ENCODE measurements around the gene OMP. TPM values are rescaled to one million over a fixed set of nuclear protein-coding genes. Genes with fewer than 3 reads are reported as not detected.

OMP gene
- total RNA-seq, 1 donor from 2014 or later = not detected

DNA sequence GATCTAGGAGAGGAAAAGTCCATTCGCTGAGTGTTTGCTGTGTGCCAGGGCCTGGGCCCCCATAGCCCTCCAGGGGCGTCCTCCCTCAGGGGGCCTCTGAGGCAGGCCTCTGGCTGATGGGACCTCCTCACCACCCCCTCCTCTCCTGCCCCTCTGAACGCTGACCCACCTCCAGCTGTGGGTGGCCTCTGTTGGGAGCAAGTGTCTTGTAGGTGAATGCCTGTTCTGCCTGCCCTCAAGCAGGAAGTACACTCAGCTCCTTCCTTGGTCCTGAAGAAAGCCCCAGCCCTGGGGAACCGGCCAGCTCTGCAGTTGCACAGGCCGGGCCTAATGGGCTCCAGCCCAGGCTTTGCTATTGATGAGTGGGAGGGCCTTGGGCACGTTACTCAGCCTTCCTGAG, 28.9 kb downstream of the OMP start:
- peaks cover 5% of the 10 kb centered on the region for H3K27me3 Mint-ChIP-seq (ENCODE audit: unreplicated experiment)
- H3K9me3 Mint-ChIP-seq (ENCODE audit: unreplicated experiment) = peaks cover 4% of the 10 kb centered on the region
- TF ChIP-seq, protein P1, sequence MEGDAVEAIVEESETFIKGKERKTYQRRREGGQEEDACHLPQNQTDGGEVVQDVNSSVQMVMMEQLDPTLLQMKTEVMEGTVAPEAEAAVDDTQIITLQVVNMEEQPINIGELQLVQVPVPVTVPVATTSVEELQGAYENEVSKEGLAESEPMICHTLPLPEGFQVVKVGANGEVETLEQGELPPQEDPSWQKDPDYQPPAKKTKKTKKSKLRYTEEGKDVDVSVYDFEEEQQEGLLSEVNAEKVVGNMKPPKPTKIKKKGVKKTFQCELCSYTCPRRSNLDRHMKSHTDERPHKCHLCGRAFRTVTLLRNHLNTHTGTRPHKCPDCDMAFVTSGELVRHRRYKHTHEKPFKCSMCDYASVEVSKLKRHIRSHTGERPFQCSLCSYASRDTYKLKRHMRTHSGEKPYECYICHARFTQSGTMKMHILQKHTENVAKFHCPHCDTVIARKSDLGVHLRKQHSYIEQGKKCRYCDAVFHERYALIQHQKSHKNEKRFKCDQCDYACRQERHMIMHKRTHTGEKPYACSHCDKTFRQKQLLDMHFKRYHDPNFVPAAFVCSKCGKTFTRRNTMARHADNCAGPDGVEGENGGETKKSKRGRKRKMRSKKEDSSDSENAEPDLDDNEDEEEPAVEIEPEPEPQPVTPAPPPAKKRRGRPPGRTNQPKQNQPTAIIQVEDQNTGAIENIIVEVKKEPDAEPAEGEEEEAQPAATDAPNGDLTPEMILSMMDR (IDR thresholded peaks at IDR 0.05; ENCODE audit: partially characterized antibody, unreplicated experiment) = no peak
- no peak overlapping the region for H3K4me3 Mint-ChIP-seq (ENCODE audit: unreplicated experiment)
- peaks cover 17% of the 10 kb centered on the region for H3K4me1 Mint-ChIP-seq (ENCODE audit: low read depth, unreplicated experiment)
- H3K27ac Mint-ChIP-seq (ENCODE audit: unreplicated experiment) = no peak overlapping the region
- DNase-seq = no peak
- H3K36me3 Mint-ChIP-seq (ENCODE audit: unreplicated experiment) = no peaks in the 10 kb centered on the region

DNA sequence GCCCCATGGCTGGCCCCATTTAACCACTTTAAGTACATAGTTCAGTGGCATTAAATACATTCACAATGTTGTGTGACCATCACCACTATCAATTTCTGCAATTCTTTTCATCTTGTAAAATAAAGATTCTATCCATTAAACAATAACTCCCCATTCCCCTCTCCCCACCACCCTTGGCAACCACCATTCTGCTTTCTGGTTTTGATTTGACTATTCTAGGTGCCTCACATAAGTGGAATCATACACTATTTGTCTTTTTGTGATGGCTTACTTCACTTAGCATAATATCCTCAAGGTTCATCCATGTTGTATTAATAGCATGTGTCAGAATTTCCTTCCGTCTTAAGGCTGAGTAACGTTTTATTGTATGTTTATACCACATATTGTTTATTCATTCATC, 32.4 kb downstream of the OMP start:
- TF ChIP-seq, protein P1 (IDR thresholded peaks at IDR 0.05; ENCODE audit: partially characterized antibody, unreplicated experiment) = no peak

DNA sequence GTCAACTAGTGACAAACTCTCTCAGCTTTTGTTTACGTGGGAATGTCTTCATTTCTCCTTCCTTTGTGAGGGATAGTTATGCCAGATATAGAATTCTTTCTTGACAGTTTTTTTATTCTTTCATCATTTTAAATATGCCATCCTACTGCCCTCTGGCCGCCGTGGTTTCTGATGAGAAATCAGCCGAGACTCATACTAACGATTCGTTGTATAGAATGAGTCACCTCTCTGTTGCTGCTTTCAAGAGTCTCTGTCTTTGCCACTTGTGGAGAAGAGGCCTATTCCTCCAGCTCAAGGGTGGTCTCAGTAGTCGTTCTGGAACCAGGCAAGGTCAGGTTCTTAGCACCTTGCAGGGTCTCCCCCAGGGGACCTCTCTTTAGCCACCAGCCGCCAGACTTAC, 33.4 kb downstream of the OMP start:
- Mint-ChIP-seq H3K4me1 (ENCODE audit: low read depth, unreplicated experiment) (peaks cover 18% of the 10 kb centered on the region), H3K4me3 (ENCODE audit: unreplicated experiment) (no peak overlapping the region), H3K27me3 (ENCODE audit: unreplicated experiment) (peaks cover 2% of the 10 kb centered on the region), H3K36me3 (ENCODE audit: unreplicated experiment) (no peaks in the 10 kb centered on the region), H3K9me3 (ENCODE audit: unreplicated experiment) (no peaks in the 10 kb centered on the region), H3K27ac (ENCODE audit: unreplicated experiment) (no peak overlapping the region)
- TF ChIP-seq, protein P1 (IDR thresholded peaks at IDR 0.05; ENCODE audit: partially characterized antibody, unreplicated experiment) = no peak
- no peak for DNase-seq

More for the DNA sequence above, 32.4 kb downstream of the OMP start:
- H3K9me3 Mint-ChIP-seq (ENCODE audit: unreplicated experiment) = no peaks in the 10 kb centered on the region
- no peak overlapping the region for H3K4me3 Mint-ChIP-seq (ENCODE audit: unreplicated experiment)
- no peak for DNase-seq
- H3K36me3 Mint-ChIP-seq (ENCODE audit: unreplicated experiment) = no peaks in the 10 kb centered on the region
- H3K27ac Mint-ChIP-seq (ENCODE audit: unreplicated experiment) = no peak overlapping the region
- peaks cover 17% of the 10 kb centered on the region for H3K4me1 Mint-ChIP-seq (ENCODE audit: low read depth, unreplicated experiment)
- peaks cover 2% of the 10 kb centered on the region for H3K27me3 Mint-ChIP-seq (ENCODE audit: unreplicated experiment)

DNA sequence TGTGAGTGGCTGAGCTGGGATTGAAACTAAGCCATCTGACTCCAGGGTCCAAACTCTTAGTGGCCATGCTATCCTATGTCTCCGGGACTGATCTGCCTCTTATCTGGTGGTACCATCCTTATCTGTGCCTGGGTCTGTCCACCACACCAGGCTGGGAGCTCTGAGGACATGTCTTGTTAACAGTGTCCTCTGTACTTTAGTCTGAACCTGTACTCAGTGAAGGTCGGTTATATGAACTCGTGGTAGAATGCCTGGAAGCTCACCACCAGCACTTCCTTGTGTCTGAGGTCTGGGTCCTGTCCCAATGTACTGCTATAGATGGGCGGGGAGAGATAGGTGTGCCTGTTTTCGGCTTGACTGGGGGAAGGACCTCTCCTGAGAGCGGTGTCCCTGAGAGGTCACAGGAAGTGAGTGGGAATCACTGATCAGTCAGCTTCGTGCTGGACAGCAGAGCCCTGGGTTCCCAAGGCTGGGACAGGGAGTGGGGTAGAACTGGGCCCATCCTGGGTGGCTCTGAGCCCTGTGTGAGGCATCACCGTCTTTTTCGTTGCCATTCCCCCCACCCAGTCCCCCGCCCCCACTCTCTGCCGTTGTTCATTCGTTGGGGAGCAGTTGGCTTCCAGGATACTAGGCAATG, 34.3 kb downstream of the OMP start:
- DNase-seq = no peak
- Mint-ChIP-seq H3K9me3 (ENCODE audit: unreplicated experiment) (peaks cover under 1% of the 10 kb centered on the region), H3K4me3 (ENCODE audit: unreplicated experiment) (no peak overlapping the region), H3K36me3 (ENCODE audit: unreplicated experiment) (no peaks in the 10 kb centered on the region), H3K27ac (ENCODE audit: unreplicated experiment) (no peak overlapping the region), H3K27me3 (ENCODE audit: unreplicated experiment) (peaks cover 2% of the 10 kb centered on the region), H3K4me1 (ENCODE audit: low read depth, unreplicated experiment) (peaks cover 18% of the 10 kb centered on the region)
- TF ChIP-seq, protein P1 (IDR thresholded peaks at IDR 0.05; ENCODE audit: partially characterized antibody, unreplicated experiment) = no peak

DNA sequence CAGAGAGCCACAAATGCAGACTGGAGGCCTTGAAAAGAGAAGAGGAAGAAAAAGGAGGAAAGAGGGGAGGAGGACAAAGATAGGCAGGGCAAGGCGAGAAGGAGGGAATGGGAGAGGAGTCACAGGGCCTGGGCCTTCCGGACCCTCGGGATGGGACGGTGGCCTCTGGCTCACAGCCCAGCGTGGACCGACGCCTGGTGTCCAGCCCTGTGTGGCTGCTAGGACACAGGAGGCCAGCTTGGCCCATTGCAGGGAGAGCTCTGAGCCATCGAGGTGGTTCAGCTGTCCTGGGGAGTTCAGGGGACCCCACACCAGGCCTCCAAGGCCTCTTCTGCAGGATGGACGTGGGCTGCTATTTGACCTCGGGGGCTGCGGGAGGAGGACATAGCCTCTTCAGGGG, 34.8 kb downstream of the OMP start:
- TF ChIP-seq, protein P1 (IDR thresholded peaks at IDR 0.05; ENCODE audit: partially characterized antibody, unreplicated experiment) = no peak
- DNase-seq = no peak
- H3K9me3 Mint-ChIP-seq (ENCODE audit: unreplicated experiment) = peaks cover 3% of the 10 kb centered on the region
- H3K4me1 Mint-ChIP-seq (ENCODE audit: low read depth, unreplicated experiment) = peaks cover 19% of the 10 kb centered on the region
- no peaks in the 10 kb centered on the region for H3K36me3 Mint-ChIP-seq (ENCODE audit: unreplicated experiment)
- peaks cover 2% of the 10 kb centered on the region for H3K27me3 Mint-ChIP-seq (ENCODE audit: unreplicated experiment)
- no peak overlapping the region for H3K27ac Mint-ChIP-seq (ENCODE audit: unreplicated experiment)
- no peak overlapping the region for H3K4me3 Mint-ChIP-seq (ENCODE audit: unreplicated experiment)
